RWPE1 (cell line): ENCODE results near the gene RIMBP2.

Source experiments
- CTCF ChIA-PET: fragments of 350-600 bp; sonication (Branson Sonifier 250); formaldehyde crosslinking; extraction: SDS; loops from one replicate; lab custom pipeline; 2021; lab: Yijun Ruan, JAX
- POLR2A ChIA-PET: fragments of 400-600 bp; formaldehyde crosslinking; extraction: SDS; loops from one replicate; lab custom pipeline; 2020; ENCODE audit warnings: antibody characterized with exemption; ENCODE audit not compliant: low non-redundant PET; lab: Yijun Ruan, JAX
- DNase-seq: peaks from one replicate; pipeline ENCODE4 v3.0.0; 2012; ENCODE audit warnings: low spot score
- H3K27ac ChIP-seq: fragments of 450-650 bp; 2 replicates; pipeline ENCODE4 v1.5.1; 2017
- CTCF ChIP-seq: fragments of 450-650 bp; conservative IDR thresholded peaks from 2 replicates; pipeline ENCODE4 v1.5.1; 2017; ENCODE audit warnings: low read depth, mild to moderate bottlenecking

Gene RIMBP2

GRCh38 chr12:130444061-130444460, 272.0 kb downstream of the RIMBP2 start:
- no peak for TF ChIP-seq CTCF
- no peak for DNase-seq
- ChIA-PET POLR2A (no interaction called here), CTCF (no interaction called here)
- no peak overlapping the region for H3K27ac ChIP-seq

GRCh38 chr12:130441771-130442760, 274.0 kb downstream of the RIMBP2 start:
- H3K27ac ChIP-seq, result no peak overlapping the region
- POLR2A ChIA-PET, result no interaction called here
- DNase-seq, result no peak
- CTCF ChIA-PET, result no interaction called here
- no peak for TF ChIP-seq CTCF

- POLR2A ChIA-PET, result no interaction called here
- no peak for TF ChIP-seq CTCF
- H3K27ac ChIP-seq, result no peak overlapping the region
- no peak for DNase-seq
- CTCF ChIA-PET, result no interaction called here
These were observed 275.6 kb downstream of the RIMBP2 start for GRCh38 chr12:130440411-130441080.

- DNase-seq, result no peak
- POLR2A ChIA-PET, result no interaction called here
- TF ChIP-seq CTCF, result no peak
- H3K27ac ChIP-seq, result no peak overlapping the region
- CTCF ChIA-PET, result no interaction called here
These were observed 276.8 kb downstream of the RIMBP2 start for GRCh38 chr12:130439250-130439649.

GRCh38 chr12:130438711-130439110, 277.4 kb downstream of the RIMBP2 start:
- no peak overlapping the region for H3K27ac ChIP-seq
- DNase-seq, result no peak
- ChIA-PET CTCF (no interaction called here), POLR2A (no interaction called here)
- TF ChIP-seq CTCF, result no peak

GRCh38 chr12:130438243-130438620, 277.9 kb downstream of the RIMBP2 start:
- CTCF ChIA-PET, result no interaction called here
- no peak for TF ChIP-seq CTCF
- no peak overlapping the region for H3K27ac ChIP-seq
- DNase-seq, result no peak
- POLR2A ChIA-PET, result no interaction called here
